HG03060 (cell line): ENCODE results near the gene CDH23.
A peak's percentile ranks its signal among the peaks of the same experiment; 100 is the strongest.

Experiments
- ATAC-seq: cut with Tn5 transposase; IDR thresholded peaks from one replicate; pipeline ENCODE4 v1.9.1; 2021; ENCODE audit warnings: low read depth, moderate number of reproducible peaks; ENCODE audit not compliant: unreplicated experiment

The CDH23 gene

GRCh38 chr10:71368643-71369042 lies 28.1 kb upstream of the CDH23 start:
- ATAC-seq: no peak

- ATAC-seq: no peak
These were observed 27.1 kb upstream of the CDH23 start for GRCh38 chr10:71369602-71370001.

- ATAC-seq: no peak
These were observed 26.7 kb upstream of the CDH23 start for GRCh38 chr10:71370031-71370430.

- no peak for ATAC-seq
These were observed 25.0 kb upstream of the CDH23 start for GRCh38 chr10:71371750-71372166.

GRCh38 chr10:71372882-71373495 lies 23.7 kb upstream of the CDH23 start:
- ATAC-seq: peak; percentile 49

- no peak for ATAC-seq
These were observed 22.1 kb upstream of the CDH23 start for GRCh38 chr10:71374481-71375233.

- ATAC-seq: no peak
These were observed 20.8 kb upstream of the CDH23 start for GRCh38 chr10:71375952-71376351.

- ATAC-seq: no peak
These were observed 18.2 kb upstream of the CDH23 start for GRCh38 chr10:71378336-71379117.

GRCh38 chr10:71379118-71379766 lies 17.5 kb upstream of the CDH23 start:
- ATAC-seq: no peak

- no peak for ATAC-seq
These were observed 15.9 kb upstream of the CDH23 start for GRCh38 chr10:71380841-71381240.

- ATAC-seq: no peak
These were observed 15.1 kb upstream of the CDH23 start for GRCh38 chr10:71381611-71382010.

GRCh38 chr10:71382028-71382427 lies 14.7 kb upstream of the CDH23 start:
- no peak for ATAC-seq

- ATAC-seq: no peak
These were observed 14.0 kb upstream of the CDH23 start for GRCh38 chr10:71382757-71383156.

- no peak for ATAC-seq
These were observed 12.6 kb upstream of the CDH23 start for GRCh38 chr10:71383972-71384687.

GRCh38 chr10:71388171-71388570 lies 8.5 kb upstream of the CDH23 start:
- ATAC-seq: no peak

- no peak for ATAC-seq
These were observed 8.0 kb upstream of the CDH23 start for GRCh38 chr10:71388583-71389310.

GRCh38 chr10:71389768-71390460 lies 6.8 kb upstream of the CDH23 start:
- ATAC-seq: no peak

- no peak for ATAC-seq
These were observed 6.3 kb upstream of the CDH23 start for GRCh38 chr10:71390461-71390835.
